Transverse colon (tissue), 3 donors: ENCODE results near the gene TSPAN31.

Experiments used
- CTCF ChIP-seq, 5 experiments: fragments of 200-600 bp in 3 of 5; fragments of 450-650 bp in 2 of 5; sonication (generic) in 3 of 5; IDR thresholded peaks; 1 replicate in 2 of 5; 2 replicates in 3 of 5; pipeline ENCODE4 v1.5.1; 2016 to 2017; ENCODE audit warnings: antibody characterized with exemption in 5 of 5, inconsistent platforms in 3 of 5, mild to moderate bottlenecking in 2 of 5, moderate library complexity in 1 of 5
- EP300 ChIP-seq: sonication (generic); formaldehyde crosslinking; IDR thresholded peaks from one replicate; pipeline ENCODE4 v1.6.1; 2017; ENCODE audit warnings: antibody characterized with exemption, low read depth
- POLR2A ChIP-seq: fragments of 450-650 bp; IDR thresholded peaks from one replicate; pipeline ENCODE4 v1.6.1; 2016; ENCODE audit warnings: antibody characterized with exemption, mild to moderate bottlenecking, moderate library complexity

- TF ChIP-seq CTCF (IDR thresholded peaks at IDR 0.05) (no peak), POLR2A (no peak), EP300 (no peak)
Observed at GRCh38 chr12:57793920-57794319, 49.1 kb downstream of the TSPAN31 start.
